SU-DHL-6 (cell line): ENCODE data around the gene COQ8A.

ENCODE experiments used
- H2AFZ ChIP-seq: fragments of 200-600 bp; sonication (generic); 2 replicates; pipeline ENCODE4 v1.6.1; 2014; ENCODE audit warnings: low read depth, mild to moderate bottlenecking, moderate library complexity, mixed read lengths, antibody characterized with exemption, low read length; ENCODE audit not compliant: severe bottlenecking
- H3F3A ChIP-seq: fragments of 200-600 bp; shearing (Covaris generic); 2 replicates; pipeline ENCODE4 v1.6.0; 2016; ENCODE audit warnings: antibody characterized with exemption, mild to moderate bottlenecking; ENCODE audit not compliant: insufficient read depth
- H3K27ac ChIP-seq: fragments of 200-600 bp; sonication (generic); 2 replicates; pipeline ENCODE4 v1.5.1; 2016; ENCODE audit warnings: low read depth, mild to moderate bottlenecking, low read length, moderate library complexity, mixed read lengths
- H3K27me3 ChIP-seq: fragments of 200-600 bp; sonication (generic), shearing (Covaris generic); 2 replicates; pipeline ENCODE4 v1.6.0; 2014; ENCODE audit warnings: mild to moderate bottlenecking, low read length
- H3K36me3 ChIP-seq: fragments of 200-600 bp; sonication (generic); 2 replicates; pipeline ENCODE4 v1.6.1; 2014; ENCODE audit warnings: mild to moderate bottlenecking, low read length, mixed read lengths
- H3K4me2 ChIP-seq: fragments of 300-600, 200-600 bp; shearing (Covaris generic), sonication (generic); 2 replicates; pipeline ENCODE4 v1.6.0; 2014; ENCODE audit warnings: low read length, low read depth, mild to moderate bottlenecking; ENCODE audit not compliant: poor library complexity, severe bottlenecking
- H3K4me3 ChIP-seq: fragments of 200-600 bp; sonication (generic); 2 replicates; pipeline ENCODE4 v1.5.1; 2014; ENCODE audit warnings: antibody characterized with exemption, low read length, mild to moderate bottlenecking, mixed read lengths; ENCODE audit not compliant: insufficient read depth, poor library complexity, severe bottlenecking
- H3K79me2 ChIP-seq: fragments of 200-600 bp; sonication (generic); 2 replicates; pipeline ENCODE4 v1.6.1; 2014; ENCODE audit warnings: mild to moderate bottlenecking, low read length, moderate library complexity; ENCODE audit not compliant: insufficient read depth
- H3K9ac ChIP-seq: fragments of 200-600 bp; sonication (generic); 2 replicates; pipeline ENCODE4 v1.7.0; 2014; ENCODE audit warnings: mild to moderate bottlenecking, low read length
- H3K9me2 ChIP-seq: fragments of 200-600 bp; sonication (generic); replicated peaks from 2 replicates; pipeline ENCODE4 v1.6.1; 2014; ENCODE audit warnings: low read length; ENCODE audit not compliant: insufficient read depth
- H3K9me3 ChIP-seq: fragments of 200-600 bp; sonication (generic); 2 replicates; pipeline ENCODE4 v1.6.1; 2014; ENCODE audit warnings: low read length, mixed read lengths; ENCODE audit not compliant: insufficient read depth
- H4K20me1 ChIP-seq: fragments of 200-600 bp; sonication (generic); 2 replicates; pipeline ENCODE4 v1.6.1; 2014; ENCODE audit warnings: low read depth, mild to moderate bottlenecking, antibody characterized with exemption, low read length, moderate library complexity, mixed read lengths
- EZH2phosphoT487 ChIP-seq: fragments of 200-600 bp; sonication (generic), shearing (Covaris generic); conservative IDR thresholded peaks from 2 replicates; pipeline ENCODE4 v1.6.1; 2018; ENCODE audit warnings: mild to moderate bottlenecking, antibody characterized with exemption, low read length, moderate library complexity, mixed read lengths
- TF ChIP-seq, protein P1 (sequence below): fragments of 200-600 bp; sonication (generic); IDR thresholded peaks from one replicate; pipeline ENCODE4 v1.5.1; 2017; ENCODE audit warnings: antibody characterized with exemption, mild to moderate bottlenecking, low read length, moderate library complexity; ENCODE audit not compliant: insufficient read depth, poor library complexity, severe bottlenecking

COQ8A gene

DNA sequence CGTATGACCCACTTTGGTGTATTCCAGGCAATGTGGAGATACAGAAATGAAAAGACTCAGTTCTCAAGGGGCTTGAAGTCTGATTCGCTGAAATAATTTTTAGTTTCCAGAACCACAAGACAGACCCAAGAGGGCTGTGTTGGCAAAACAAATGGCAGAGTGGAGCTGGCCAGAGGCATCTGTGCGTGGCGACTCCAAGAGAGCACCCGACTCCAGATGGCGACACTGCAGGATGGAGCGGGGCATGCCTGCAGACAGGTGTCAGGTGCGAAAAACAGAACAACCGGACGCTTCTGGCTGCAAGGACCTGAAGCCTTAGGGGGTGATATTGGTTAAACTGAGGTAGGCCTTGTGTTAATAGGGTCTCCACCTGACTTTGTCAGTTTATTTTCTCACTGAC is 31.7 kb upstream of the COQ8A start:
- Histone ChIP-seq H3K79me2 (no peaks in the 10 kb centered on the region), H3F3A (no peaks in the 10 kb centered on the region), H3K36me3 (no peaks in the 10 kb centered on the region), H3K9me3 (no peaks in the 10 kb centered on the region), H3K27ac (no peak overlapping the region), H3K27me3 (no peaks in the 10 kb centered on the region), H4K20me1 (no peaks in the 10 kb centered on the region), H3K4me2 (no peak overlapping the region), H3K9me2 (no peaks in the 10 kb centered on the region), H3K9ac (no peak overlapping the region), H3K4me3 (no peak overlapping the region), H2AFZ (no peak overlapping the region)
- TF ChIP-seq, protein P1, sequence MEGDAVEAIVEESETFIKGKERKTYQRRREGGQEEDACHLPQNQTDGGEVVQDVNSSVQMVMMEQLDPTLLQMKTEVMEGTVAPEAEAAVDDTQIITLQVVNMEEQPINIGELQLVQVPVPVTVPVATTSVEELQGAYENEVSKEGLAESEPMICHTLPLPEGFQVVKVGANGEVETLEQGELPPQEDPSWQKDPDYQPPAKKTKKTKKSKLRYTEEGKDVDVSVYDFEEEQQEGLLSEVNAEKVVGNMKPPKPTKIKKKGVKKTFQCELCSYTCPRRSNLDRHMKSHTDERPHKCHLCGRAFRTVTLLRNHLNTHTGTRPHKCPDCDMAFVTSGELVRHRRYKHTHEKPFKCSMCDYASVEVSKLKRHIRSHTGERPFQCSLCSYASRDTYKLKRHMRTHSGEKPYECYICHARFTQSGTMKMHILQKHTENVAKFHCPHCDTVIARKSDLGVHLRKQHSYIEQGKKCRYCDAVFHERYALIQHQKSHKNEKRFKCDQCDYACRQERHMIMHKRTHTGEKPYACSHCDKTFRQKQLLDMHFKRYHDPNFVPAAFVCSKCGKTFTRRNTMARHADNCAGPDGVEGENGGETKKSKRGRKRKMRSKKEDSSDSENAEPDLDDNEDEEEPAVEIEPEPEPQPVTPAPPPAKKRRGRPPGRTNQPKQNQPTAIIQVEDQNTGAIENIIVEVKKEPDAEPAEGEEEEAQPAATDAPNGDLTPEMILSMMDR: no peak
- no peak for TF ChIP-seq EZH2phosphoT487

DNA sequence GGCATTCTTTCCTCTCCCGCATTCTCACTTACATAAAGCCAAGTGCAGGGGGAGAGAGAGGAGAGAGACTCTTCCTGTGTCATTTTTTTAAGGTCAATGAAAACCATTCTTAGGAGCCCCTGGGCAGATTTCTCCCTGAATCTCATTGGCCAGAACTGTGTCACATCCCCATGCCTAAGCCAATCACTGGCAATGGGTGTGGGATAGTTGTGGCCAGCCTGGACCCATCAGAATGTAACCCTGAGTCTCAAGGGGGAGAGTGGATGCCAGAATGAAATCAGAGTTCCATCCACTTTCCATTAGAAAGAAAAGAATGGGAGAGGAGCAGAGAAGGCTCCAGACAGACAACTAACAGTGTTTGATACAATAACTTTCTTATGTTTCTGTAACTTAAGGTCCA is 31.2 kb upstream of the COQ8A start:
- no peak overlapping the region for H3K4me3 ChIP-seq
- no peak overlapping the region for H3K9ac ChIP-seq
- TF ChIP-seq, protein P1: no peak
- TF ChIP-seq EZH2phosphoT487: no peak
- H3K27me3 ChIP-seq: no peaks in the 10 kb centered on the region
- no peaks in the 10 kb centered on the region for H3K9me2 ChIP-seq
- H3K4me2 ChIP-seq: no peak overlapping the region
- no peaks in the 10 kb centered on the region for H3K36me3 ChIP-seq
- no peaks in the 10 kb centered on the region for H3K79me2 ChIP-seq
- H3K9me3 ChIP-seq: no peaks in the 10 kb centered on the region
- H2AFZ ChIP-seq: no peak overlapping the region
- no peaks in the 10 kb centered on the region for H4K20me1 ChIP-seq
- H3K27ac ChIP-seq: no peak overlapping the region
- no peaks in the 10 kb centered on the region for H3F3A ChIP-seq

DNA sequence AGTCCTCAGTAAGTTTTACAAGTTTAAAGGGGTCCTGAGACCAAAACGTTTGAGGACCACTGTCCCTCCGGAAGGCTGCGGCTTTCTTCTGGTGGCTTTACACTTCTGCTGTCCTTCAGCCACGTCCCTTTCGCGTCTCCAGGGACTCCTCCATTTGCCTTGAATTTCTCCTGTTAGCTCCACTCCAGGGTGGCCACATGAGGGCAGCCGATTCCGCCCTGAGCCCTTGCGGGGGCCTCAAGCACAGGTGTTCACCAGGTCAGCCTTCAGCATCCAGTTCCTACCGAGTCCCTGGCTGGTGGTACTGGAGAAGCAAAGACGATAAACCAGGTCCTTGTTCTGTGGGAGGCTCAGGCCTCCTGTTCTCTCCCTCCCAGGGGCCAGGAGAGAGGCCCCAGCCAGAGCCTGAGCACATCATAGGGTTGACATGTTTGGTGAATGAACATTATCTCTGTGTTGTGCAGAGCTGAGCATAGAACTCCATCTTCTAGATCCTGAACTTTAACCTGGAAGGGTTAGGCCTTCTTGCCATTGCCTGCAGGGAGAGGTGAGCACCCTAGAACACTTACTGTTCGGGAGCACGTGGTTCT is 27.4 kb upstream of the COQ8A start:
- H3K9ac ChIP-seq: no peak overlapping the region
- no peak overlapping the region for H3K27ac ChIP-seq
- H3K9me3 ChIP-seq: no peaks in the 10 kb centered on the region
- H3K27me3 ChIP-seq: no peaks in the 10 kb centered on the region
- no peaks in the 10 kb centered on the region for H4K20me1 ChIP-seq
- H3K36me3 ChIP-seq: no peaks in the 10 kb centered on the region
- H3K4me3 ChIP-seq: no peak overlapping the region
- no peaks in the 10 kb centered on the region for H3K9me2 ChIP-seq
- no peak overlapping the region for H3K4me2 ChIP-seq
- TF ChIP-seq, protein P1: peak; percentile 47
- TF ChIP-seq EZH2phosphoT487: no peak
- H3F3A ChIP-seq: no peaks in the 10 kb centered on the region
- H2AFZ ChIP-seq: no peak overlapping the region
- H3K79me2 ChIP-seq: no peaks in the 10 kb centered on the region
